ENCODE measurements around the gene PROS1. TPM values are rescaled to one million over a fixed set of nuclear protein-coding genes. Genes with fewer than 3 reads are reported as not detected.

PROS1 gene
- total RNA-seq, result 19.3 TPM

DNA sequence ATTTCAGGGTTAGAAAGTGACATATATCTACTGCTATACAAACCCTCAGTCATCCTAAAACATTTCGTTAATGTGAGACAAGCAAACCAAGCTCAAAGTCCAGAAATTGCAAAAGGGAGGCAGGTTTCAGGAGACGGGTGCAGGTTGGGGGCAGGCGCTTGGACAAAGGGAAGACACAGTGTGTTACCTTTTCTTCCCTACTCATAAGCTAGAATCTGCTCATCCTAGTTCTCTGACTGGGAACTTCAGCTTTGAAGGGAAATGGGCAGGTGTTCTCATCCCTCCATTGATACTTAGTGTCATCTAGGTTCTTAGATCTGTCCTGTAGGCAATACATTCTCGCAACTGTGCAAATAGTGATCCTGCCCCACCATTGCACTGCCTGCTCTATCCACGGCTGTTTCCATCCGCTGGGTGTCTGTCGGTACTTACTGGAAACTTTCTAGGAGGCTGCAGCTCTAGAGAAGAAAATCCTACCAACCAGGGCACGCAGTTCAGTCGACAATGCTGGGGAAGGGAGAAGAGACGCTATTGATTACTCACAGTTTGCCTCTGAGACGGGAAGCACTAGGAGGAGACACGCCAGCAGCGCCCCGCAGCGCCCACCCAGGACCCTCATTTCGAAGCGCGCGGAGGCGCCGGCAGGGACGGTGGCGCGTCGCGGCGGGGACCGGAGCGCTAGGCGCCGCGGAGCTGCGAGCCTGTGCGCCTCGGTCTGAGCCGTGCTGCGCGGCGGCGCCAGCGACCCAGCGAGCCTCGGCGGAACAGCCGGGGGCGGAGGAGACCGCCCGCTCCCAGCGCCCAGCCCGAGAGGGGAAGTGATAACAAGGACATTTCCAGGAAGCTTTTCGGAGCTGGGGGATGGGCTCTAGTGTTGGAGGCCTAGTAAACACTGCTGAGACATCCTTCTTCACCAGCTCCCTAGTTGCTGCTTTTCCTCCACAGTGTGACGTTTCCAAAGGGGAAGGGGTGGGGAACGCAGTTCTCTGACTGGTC lies at the start of gene PROS1:
TSS of gene PROS1 (minus strand) at position 766 of the 996 bp plus-strand sequence. CDS start at position 619, 147 bp downstream.
- Histone ChIP-seq H3K27me3 (ENCODE audit: control insufficient read depth in 3 of 3, insufficient read depth in 3 of 3, low read length in 3 of 3) (no peaks in the 10 kb centered on the region), H3K9ac (ENCODE audit: low read depth in 1 of 3, low read length in 3 of 3) (peak within 1 kb of the TSS; percentile 57 to 80 (median 75)), H3K4me3 (ENCODE audit: low read length in 3 of 3) (peak within 1 kb of the TSS; percentile 76 to 81 (median 79)), H3K4me1 (ENCODE audit: control insufficient read depth in 3 of 3, insufficient read depth in 3 of 3, low read length in 3 of 3) (peaks cover 4 to 10% (median 9%) of the 10 kb centered on the region in 3 donors), H3K27ac (ENCODE audit: low read depth, low read length) (peak within 1 kb of the TSS; percentile 82), H3K9me3 (ENCODE audit: control insufficient read depth in 3 of 3, low read length in 3 of 3) (no peaks in the 10 kb centered on the region), H3K36me3 (ENCODE audit: control insufficient read depth in 3 of 3, insufficient read depth in 3 of 3, low read length in 3 of 3) (no peaks in the 10 kb centered on the region)

DNA sequence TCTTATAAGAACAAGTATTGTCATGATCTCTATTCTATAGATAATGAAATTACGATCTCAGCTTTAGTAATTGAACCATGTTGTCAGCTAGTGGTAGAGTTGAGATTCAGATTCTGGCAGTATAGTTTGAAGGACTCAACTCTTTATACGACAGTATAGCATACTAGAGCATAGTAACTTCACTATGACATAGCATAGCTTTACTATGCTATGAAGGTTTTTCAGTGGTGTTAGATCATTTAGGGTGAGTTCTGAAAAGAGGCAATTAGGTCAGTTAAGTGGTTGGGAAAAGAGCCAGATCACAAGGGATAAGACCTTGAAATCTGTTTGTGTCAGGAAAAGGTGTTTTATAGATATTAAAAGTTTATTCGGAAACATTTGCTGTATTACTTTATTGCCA lies 46.6 kb upstream of the PROS1 start:
- Histone ChIP-seq H3K4me3 (ENCODE audit: low read length in 3 of 3) (no peak overlapping the region), H3K36me3 (ENCODE audit: control insufficient read depth in 3 of 3, insufficient read depth in 3 of 3, low read length in 3 of 3) (no peaks in the 10 kb centered on the region), H3K27ac (ENCODE audit: low read depth, low read length) (no peak overlapping the region), H3K9me3 (ENCODE audit: control insufficient read depth in 3 of 3, low read length in 3 of 3) (no peaks in the 10 kb centered on the region), H3K9ac (ENCODE audit: low read depth in 1 of 3, low read length in 3 of 3) (no peak overlapping the region), H3K4me1 (ENCODE audit: control insufficient read depth in 3 of 3, insufficient read depth in 3 of 3, low read length in 3 of 3) (no peaks in the 10 kb centered on the region), H3K27me3 (ENCODE audit: control insufficient read depth in 3 of 3, insufficient read depth in 3 of 3, low read length in 3 of 3) (no peaks in the 10 kb centered on the region)

DNA sequence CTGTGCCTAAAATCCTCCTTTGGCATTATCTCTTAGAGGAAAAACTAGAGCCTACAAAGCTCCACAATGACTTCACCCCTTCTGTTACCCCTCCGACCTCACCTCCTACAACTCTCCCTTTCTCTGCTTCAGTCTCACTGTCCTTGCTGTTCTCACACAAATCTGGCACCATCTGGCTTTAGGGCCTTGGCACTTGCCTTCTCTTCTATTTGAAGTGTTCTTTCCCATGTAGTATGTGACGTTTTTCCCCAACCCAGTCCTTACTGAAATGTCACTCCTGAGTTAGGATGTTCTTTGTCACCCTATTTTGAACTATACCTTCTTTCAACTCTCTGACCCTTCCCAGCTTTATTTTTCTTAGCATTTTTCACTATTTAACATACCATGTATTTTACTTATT lies 46.0 kb upstream of the PROS1 start:
- no peaks in the 10 kb centered on the region for H3K4me1 ChIP-seq (ENCODE audit: control insufficient read depth in 3 of 3, insufficient read depth in 3 of 3, low read length in 3 of 3)
- H3K9me3 ChIP-seq (ENCODE audit: control insufficient read depth in 3 of 3, low read length in 3 of 3), result no peaks in the 10 kb centered on the region
- no peak overlapping the region for H3K9ac ChIP-seq (ENCODE audit: low read depth in 1 of 3, low read length in 3 of 3)
- no peak overlapping the region for H3K4me3 ChIP-seq (ENCODE audit: low read length in 3 of 3)
- H3K27me3 ChIP-seq (ENCODE audit: control insufficient read depth in 3 of 3, insufficient read depth in 3 of 3, low read length in 3 of 3), result no peaks in the 10 kb centered on the region
- no peaks in the 10 kb centered on the region for H3K36me3 ChIP-seq (ENCODE audit: control insufficient read depth in 3 of 3, insufficient read depth in 3 of 3, low read length in 3 of 3)
- no peak overlapping the region for H3K27ac ChIP-seq (ENCODE audit: low read depth, low read length)

DNA sequence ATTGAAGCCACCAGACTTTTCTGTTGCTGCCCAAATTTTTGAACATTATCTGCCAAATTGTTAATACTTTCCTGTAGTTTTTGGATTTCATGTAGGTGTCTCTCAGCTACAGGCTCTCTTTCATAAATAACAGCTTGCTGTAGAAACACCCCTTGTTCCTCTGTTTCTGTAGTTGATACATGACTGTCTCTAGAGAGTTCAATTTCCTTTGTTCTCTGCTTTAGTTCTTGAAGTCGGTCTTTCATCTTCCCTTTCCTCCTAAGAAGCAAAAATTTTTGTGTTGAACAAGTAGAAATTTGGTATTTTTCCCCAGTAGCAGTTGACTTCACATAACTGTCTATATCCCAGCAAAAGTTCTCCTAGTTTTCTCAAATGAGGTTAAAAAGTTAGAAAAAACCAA lies 41.3 kb upstream of the PROS1 start:
- no peak overlapping the region for H3K4me3 ChIP-seq (ENCODE audit: low read length in 3 of 3)

DNA sequence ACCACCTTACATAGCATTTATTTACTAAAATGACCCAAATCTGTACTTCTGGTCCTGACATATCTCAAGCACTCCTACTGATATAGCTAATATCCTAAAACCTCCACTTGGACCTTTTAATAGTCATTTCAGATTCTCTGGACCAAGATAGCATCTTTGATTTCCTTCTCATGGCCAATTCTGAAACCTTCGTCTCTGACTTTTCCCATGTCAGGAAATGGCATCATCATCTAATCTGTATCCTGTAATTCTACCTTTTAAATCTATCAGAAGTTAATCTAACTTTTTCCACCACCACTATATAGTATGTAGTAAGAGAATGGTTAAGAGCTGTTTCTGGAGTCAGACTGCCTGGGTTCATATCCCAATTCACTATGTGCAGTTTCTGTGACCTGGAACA lies 38.5 kb upstream of the PROS1 start:
- Histone ChIP-seq H3K27ac (ENCODE audit: low read depth, low read length) (no peak overlapping the region), H3K27me3 (ENCODE audit: control insufficient read depth in 3 of 3, insufficient read depth in 3 of 3, low read length in 3 of 3) (no peaks in the 10 kb centered on the region), H3K4me3 (ENCODE audit: low read length in 3 of 3) (no peak overlapping the region), H3K4me1 (ENCODE audit: control insufficient read depth in 3 of 3, insufficient read depth in 3 of 3, low read length in 3 of 3) (no peaks in the 10 kb centered on the region), H3K36me3 (ENCODE audit: control insufficient read depth in 3 of 3, insufficient read depth in 3 of 3, low read length in 3 of 3) (no peaks in the 10 kb centered on the region), H3K9ac (ENCODE audit: low read depth in 1 of 3, low read length in 3 of 3) (no peak overlapping the region), H3K9me3 (ENCODE audit: control insufficient read depth in 3 of 3, low read length in 3 of 3) (no peaks in the 10 kb centered on the region)

More for the DNA sequence above, 41.3 kb upstream of the PROS1 start:
- Histone ChIP-seq H3K9ac (ENCODE audit: low read depth in 1 of 3, low read length in 3 of 3) (no peak overlapping the region), H3K27me3 (ENCODE audit: control insufficient read depth in 3 of 3, insufficient read depth in 3 of 3, low read length in 3 of 3) (no peaks in the 10 kb centered on the region), H3K36me3 (ENCODE audit: control insufficient read depth in 3 of 3, insufficient read depth in 3 of 3, low read length in 3 of 3) (no peaks in the 10 kb centered on the region), H3K9me3 (ENCODE audit: control insufficient read depth in 3 of 3, low read length in 3 of 3) (no peaks in the 10 kb centered on the region), H3K27ac (ENCODE audit: low read depth, low read length) (no peak overlapping the region), H3K4me1 (ENCODE audit: control insufficient read depth in 3 of 3, insufficient read depth in 3 of 3, low read length in 3 of 3) (no peaks in the 10 kb centered on the region)

DNA sequence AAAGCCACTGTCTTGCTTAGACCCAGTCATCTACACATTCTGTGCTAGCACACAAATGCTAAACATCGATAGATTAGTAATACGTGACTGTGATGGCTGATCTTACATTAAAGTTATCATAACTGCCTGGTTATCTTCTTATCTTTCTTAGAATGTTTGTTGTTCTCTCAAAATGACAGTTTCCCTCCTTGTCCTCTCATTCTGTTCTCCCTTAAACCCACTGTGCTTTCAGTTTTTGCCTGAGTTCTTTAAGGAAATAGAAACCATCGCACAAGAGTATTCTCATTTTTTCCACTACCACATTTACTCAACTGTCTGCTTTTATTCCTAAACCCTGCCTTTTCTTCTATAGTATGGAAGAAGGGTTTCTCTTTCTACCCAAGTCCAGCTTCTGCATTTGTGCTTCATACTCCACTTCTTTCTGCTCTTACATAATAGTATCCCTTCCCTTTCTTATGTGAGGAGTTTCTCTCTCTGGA lies 37.6 kb upstream of the PROS1 start:
- H3K27ac ChIP-seq (ENCODE audit: low read depth, low read length), result no peak overlapping the region
- no peak overlapping the region for H3K4me3 ChIP-seq (ENCODE audit: low read length in 3 of 3)
- no peaks in the 10 kb centered on the region for H3K9me3 ChIP-seq (ENCODE audit: control insufficient read depth in 3 of 3, low read length in 3 of 3)
- H3K9ac ChIP-seq (ENCODE audit: low read depth in 1 of 3, low read length in 3 of 3), result no peak overlapping the region
- H3K4me1 ChIP-seq (ENCODE audit: control insufficient read depth in 3 of 3, insufficient read depth in 3 of 3, low read length in 3 of 3), result no peaks in the 10 kb centered on the region
- no peaks in the 10 kb centered on the region for H3K36me3 ChIP-seq (ENCODE audit: control insufficient read depth in 3 of 3, insufficient read depth in 3 of 3, low read length in 3 of 3)
- no peaks in the 10 kb centered on the region for H3K27me3 ChIP-seq (ENCODE audit: control insufficient read depth in 3 of 3, insufficient read depth in 3 of 3, low read length in 3 of 3)

DNA sequence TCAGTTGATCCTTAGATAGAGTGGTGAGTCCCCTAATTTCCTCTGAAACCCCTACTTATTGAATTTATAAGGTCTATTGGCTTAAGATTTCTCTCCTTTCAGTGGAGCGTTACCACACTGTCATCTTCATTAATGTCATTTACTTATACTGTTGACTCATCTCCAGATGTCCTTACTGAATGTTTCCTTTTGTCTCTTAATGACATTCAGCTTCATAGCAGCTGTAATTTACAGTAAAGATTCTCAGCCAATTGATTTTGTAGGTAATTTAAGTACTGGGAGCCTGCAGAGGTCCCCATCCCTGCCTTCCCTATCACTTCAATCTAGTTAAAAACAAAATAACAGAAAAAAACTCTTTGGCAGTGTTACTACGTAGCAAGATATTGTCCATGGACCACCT lies 35.9 kb upstream of the PROS1 start:
- Histone ChIP-seq H3K9me3 (ENCODE audit: control insufficient read depth in 3 of 3, low read length in 3 of 3) (no peaks in the 10 kb centered on the region), H3K9ac (ENCODE audit: low read depth in 1 of 3, low read length in 3 of 3) (no peak overlapping the region), H3K4me1 (ENCODE audit: control insufficient read depth in 3 of 3, insufficient read depth in 3 of 3, low read length in 3 of 3) (no peaks in the 10 kb centered on the region), H3K4me3 (ENCODE audit: low read length in 3 of 3) (no peak overlapping the region), H3K27me3 (ENCODE audit: control insufficient read depth in 3 of 3, insufficient read depth in 3 of 3, low read length in 3 of 3) (no peaks in the 10 kb centered on the region), H3K36me3 (ENCODE audit: control insufficient read depth in 3 of 3, insufficient read depth in 3 of 3, low read length in 3 of 3) (no peaks in the 10 kb centered on the region), H3K27ac (ENCODE audit: low read depth, low read length) (no peak overlapping the region)

DNA sequence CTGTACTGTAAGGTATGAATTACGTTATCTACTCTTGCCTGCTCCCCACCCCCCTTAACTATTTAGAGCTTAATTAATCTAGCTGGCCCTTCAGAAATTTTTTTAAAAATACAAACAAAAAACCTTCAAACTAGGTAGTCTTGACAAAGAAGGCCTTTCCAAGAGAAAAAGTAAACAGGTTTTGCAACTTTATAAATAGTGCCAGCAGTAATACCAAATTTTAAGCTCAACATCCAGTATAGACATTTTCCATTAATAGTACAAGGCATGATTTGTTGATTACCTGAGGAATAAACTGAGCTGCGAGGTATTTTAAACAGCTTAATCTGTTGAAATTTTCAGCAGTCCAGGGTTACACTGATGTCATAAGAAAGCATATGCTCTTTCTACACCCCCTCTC lies 34.6 kb upstream of the PROS1 start:
- Histone ChIP-seq H3K9me3 (ENCODE audit: control insufficient read depth in 3 of 3, low read length in 3 of 3) (no peaks in the 10 kb centered on the region), H3K36me3 (ENCODE audit: control insufficient read depth in 3 of 3, insufficient read depth in 3 of 3, low read length in 3 of 3) (no peaks in the 10 kb centered on the region), H3K27me3 (ENCODE audit: control insufficient read depth in 3 of 3, insufficient read depth in 3 of 3, low read length in 3 of 3) (no peaks in the 10 kb centered on the region), H3K4me1 (ENCODE audit: control insufficient read depth in 3 of 3, insufficient read depth in 3 of 3, low read length in 3 of 3) (no peaks in the 10 kb centered on the region), H3K9ac (ENCODE audit: low read depth in 1 of 3, low read length in 3 of 3) (no peak overlapping the region), H3K27ac (ENCODE audit: low read depth, low read length) (no peak overlapping the region), H3K4me3 (ENCODE audit: low read length in 3 of 3) (no peak overlapping the region)

DNA sequence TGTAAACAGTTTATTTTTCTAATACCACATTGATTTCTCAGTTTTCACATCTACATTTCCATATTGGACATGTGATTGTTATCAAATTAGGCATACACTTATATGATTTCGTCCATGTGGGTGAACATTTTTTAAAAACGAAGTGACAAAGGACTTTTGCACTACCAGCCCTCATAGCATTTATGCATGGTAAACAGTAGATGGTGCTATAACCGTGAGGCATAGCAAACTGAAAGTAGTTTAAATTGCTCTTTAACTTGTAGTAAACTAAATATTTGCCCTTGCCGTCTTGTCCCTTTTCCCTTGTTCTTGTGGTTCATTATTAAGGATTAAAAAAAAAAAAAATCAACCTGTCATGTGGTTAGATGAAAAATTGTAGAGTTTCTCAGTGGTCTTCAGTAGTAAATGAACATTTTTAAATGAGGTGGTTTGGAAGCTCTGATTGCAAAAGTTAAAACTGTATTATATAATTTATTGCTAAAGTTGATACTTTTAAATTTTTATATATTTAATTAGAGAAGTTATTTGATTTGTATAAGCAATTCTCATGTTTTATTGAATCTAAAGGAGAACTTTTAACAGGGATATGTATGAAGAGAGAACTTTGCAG lies 30.7 kb upstream of the PROS1 start:
- H3K4me3 ChIP-seq (ENCODE audit: low read length in 3 of 3), result peak overlapping the region; percentile 15 to 77 (median 23)
- no peak overlapping the region for H3K27ac ChIP-seq (ENCODE audit: low read depth, low read length)
- H3K9ac ChIP-seq (ENCODE audit: low read depth in 1 of 3, low read length in 3 of 3), result peak overlapping the region; percentile 28 to 78 (median 35)
- no peaks in the 10 kb centered on the region for H3K36me3 ChIP-seq (ENCODE audit: control insufficient read depth in 3 of 3, insufficient read depth in 3 of 3, low read length in 3 of 3)
- no peaks in the 10 kb centered on the region for H3K9me3 ChIP-seq (ENCODE audit: control insufficient read depth in 3 of 3, low read length in 3 of 3)
- H3K27me3 ChIP-seq (ENCODE audit: control insufficient read depth in 3 of 3, insufficient read depth in 3 of 3, low read length in 3 of 3), result no peaks in the 10 kb centered on the region
- no peaks in the 10 kb centered on the region for H3K4me1 ChIP-seq (ENCODE audit: control insufficient read depth in 3 of 3, insufficient read depth in 3 of 3, low read length in 3 of 3)

Measured in skeletal muscle tissue (tissue), 4 donors.